ENCODE results near the gene POLR2C.

POLR2C gene

GRCh38 chr16:57446531-57447185, 15.8 kb upstream of the POLR2C start:
- in situ Hi-C loops (cut with HindIII; ENCODE audit: low sequenced_read_pairs), result no loop called here
- peak; percentile 23 for DNase-seq (ENCODE audit: low read depth, low spot score)
- TF ChIP-seq CTCF (IDR thresholded peaks at IDR 0.05; ENCODE audit: low read depth, low read length), result no peak

GRCh38 chr16:57447186-57447962, 15.1 kb upstream of the POLR2C start, which contains the start of the genes CIAPIN1 and COQ9:
Gene CIAPIN1, minus strand, starts transcription at chr16:57447385. Its CDS starts 6,457 bp downstream, at chr16:57440928.
Gene COQ9, plus strand, starts transcription at chr16:57447479. Its CDS starts 27 bp downstream, at chr16:57447506.
- no peak for TF ChIP-seq CTCF (IDR thresholded peaks at IDR 0.05; ENCODE audit: low read depth, low read length)
- H3K4me3 ChIP-seq (ENCODE audit: low read depth, low read length), result peak within 1 kb of the TSS; percentile 91
- in situ Hi-C loops (cut with HindIII; ENCODE audit: low sequenced_read_pairs), result no loop called here
- DNase-seq (ENCODE audit: low read depth, low spot score), result peak; percentile 94

More at GRCh38 chr16:57446531-57447185, 15.8 kb upstream of the POLR2C start:
- H3K4me3 ChIP-seq (ENCODE audit: low read depth, low read length), result peak overlapping the region; percentile 91

GRCh38 chr16:57452021-57452420, 10.5 kb upstream of the POLR2C start:
- no peak for DNase-seq (ENCODE audit: low read depth, low spot score)
- TF ChIP-seq CTCF (IDR thresholded peaks at IDR 0.05; ENCODE audit: low read depth, low read length), result no peak
- in situ Hi-C loops (cut with HindIII; ENCODE audit: low sequenced_read_pairs), result no loop called here
- H3K4me3 ChIP-seq (ENCODE audit: low read depth, low read length), result no peak overlapping the region

GRCh38 chr16:57462978-57463362, 491 bp downstream of the POLR2C start:
- TF ChIP-seq CTCF (IDR thresholded peaks at IDR 0.05; ENCODE audit: low read depth, low read length), result no peak
- in situ Hi-C loops (cut with HindIII; ENCODE audit: low sequenced_read_pairs), result no loop called here

GRCh38 chr16:57464523-57464922, 2.0 kb downstream of the POLR2C start:
- H3K4me3 ChIP-seq (ENCODE audit: low read depth, low read length), result no peak overlapping the region
- no peak for TF ChIP-seq CTCF (IDR thresholded peaks at IDR 0.05; ENCODE audit: low read depth, low read length)
- no peak for DNase-seq (ENCODE audit: low read depth, low spot score)
- in situ Hi-C loops (cut with HindIII; ENCODE audit: low sequenced_read_pairs), result no loop called here

More at GRCh38 chr16:57462978-57463362, 491 bp downstream of the POLR2C start:
- no peak for DNase-seq (ENCODE audit: low read depth, low spot score)
- peak overlapping the region; percentile 94 for H3K4me3 ChIP-seq (ENCODE audit: low read depth, low read length)

DNA sequence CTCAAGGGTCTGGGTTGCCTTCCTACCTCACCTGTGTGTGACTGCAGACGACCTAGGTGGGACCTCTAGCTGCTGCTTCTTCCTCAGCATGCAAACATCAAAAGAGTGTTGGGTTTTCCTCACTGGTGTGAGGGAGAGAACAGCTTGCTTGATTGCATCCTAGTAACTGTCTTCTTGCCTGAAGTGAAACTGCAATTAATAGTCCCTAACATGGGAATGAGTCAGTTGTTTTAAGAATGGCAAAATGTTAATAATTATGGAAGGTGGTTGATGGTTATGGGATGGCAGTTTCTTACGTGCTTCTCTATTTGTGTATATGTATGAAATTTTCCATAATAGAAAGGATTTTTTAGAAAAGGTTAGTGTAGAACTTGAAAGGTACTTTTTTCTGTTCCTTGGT, 5.9 kb downstream of the POLR2C start:
- no peak overlapping the region for H3K4me3 ChIP-seq (ENCODE audit: low read depth, low read length)
- DNase-seq (ENCODE audit: low read depth, low spot score), result no peak
- TF ChIP-seq CTCF (IDR thresholded peaks at IDR 0.05; ENCODE audit: low read depth, low read length), result no peak
- in situ Hi-C loops (cut with HindIII; ENCODE audit: low sequenced_read_pairs), result no loop called here
